Measurements from ENCODE around the gene UCP3.
"Not testable (repeated sequence)": the region's sequence is repeated elsewhere in the genome, so short reads cannot be mapped to it uniquely, and the experiment has no call there.

UCP3 gene

GRCh38 chr11:73999581-74000306, 9.1 kb downstream of the UCP3 start:
- DNase-seq, result no peak

GRCh38 chr11:73998846-73999575, 9.9 kb downstream of the UCP3 start:
- DNase-seq, result no peak

GRCh38 chr11:73997120-73997770, 11.6 kb downstream of the UCP3 start:
- no peak for DNase-seq

GRCh38 chr11:73996161-73996747, 12.6 kb downstream of the UCP3 start:
- DNase-seq, result no peak

- no peak for DNase-seq
These were observed 13.2 kb downstream of the UCP3 start for GRCh38 chr11:73995731-73996130.

- peak in 1 of 2 donors; percentile 82 for DNase-seq
These were observed 13.6 kb downstream of the UCP3 start for GRCh38 chr11:73995247-73995646.

GRCh38 chr11:73991471-73992006, 17.3 kb downstream of the UCP3 start:
- DNase-seq, result no peak

GRCh38 chr11:73990730-73991129, 18.2 kb downstream of the UCP3 start:
- no peak for DNase-seq

GRCh38 chr11:73989156-73989555, 19.7 kb downstream of the UCP3 start:
- DNase-seq, result no peak

GRCh38 chr11:73988227-73988626, 20.7 kb downstream of the UCP3 start:
- DNase-seq, result no peak

- not testable (repeated sequence) for DNase-seq
These were observed 23.2 kb downstream of the UCP3 start for GRCh38 chr11:73985661-73986060.

- DNase-seq, result peak in 1 of 2 donors; percentile 43
These were observed 24.9 kb downstream of the UCP3 start for GRCh38 chr11:73983741-73984538.

- DNase-seq, result peak; percentile 80 to 94
These were observed 25.7 kb downstream of the UCP3 start for GRCh38 chr11:73982990-73983740.

- peak in 1 of 2 donors; percentile 79 for DNase-seq
These were observed 26.3 kb downstream of the UCP3 start, which contains the start of gene UCP2 for GRCh38 chr11:73982595-73982989. TSS of gene UCP2 (minus strand) at chr11:73982843. CDS start at chr11:73978378, 4,465 bp downstream.

- no peak for DNase-seq
These were observed 27.7 kb downstream of the UCP3 start for GRCh38 chr11:73981051-73981805.

- DNase-seq, result peak in 1 of 2 donors; percentile 51
These were observed 28.6 kb downstream of the UCP3 start for GRCh38 chr11:73980001-73980961.

GRCh38 chr11:73978576-73979086, 30.3 kb downstream of the UCP3 start:
- DNase-seq, result no peak

GRCh38 chr11:73977856-73978519, 30.9 kb downstream of the UCP3 start:
- no peak for DNase-seq

Measured in bone marrow (tissue), 2 donors.